PC-3 (cell line): ENCODE data around the gene CPT1C. TPM values are rescaled to one million over a fixed set of nuclear protein-coding genes. Genes with fewer than 3 reads are reported as not detected.

Source experiments
- ATAC-seq: fragments of 200-7000 bp; cut with Tn5 transposase; 2 replicates; pipeline ENCODE4 v1.9.1; 2020; ENCODE audit warnings: mild to moderate bottlenecking, moderate library complexity
- BruUV-seq: library from RNA; stranded (reverse); fragments of 400-500 nt; replicated peaks from 2 replicates; lab custom pipeline; 2021; lab: Mats Ljungman, UMichigan
- CTCF ChIA-PET: fragments of 300-600 bp; sonication (Branson Sonifier 250); formaldehyde crosslinking; loops from one replicate; lab custom pipeline; 2022; ENCODE audit warnings: antibody characterized with exemption; lab: Charles Lee
- POLR2A ChIA-PET: fragments of 300-600 bp; sonication (Branson Sonifier 250); formaldehyde crosslinking; loops from one replicate; lab custom pipeline; 2022; ENCODE audit warnings: antibody characterized with exemption; ENCODE audit not compliant: unreplicated experiment; lab: Charles Lee
- DNase-seq: peaks from one replicate; pipeline ENCODE4 v3.0.0-alpha.2; 2015
- H2AFZ ChIP-seq: fragments of 300-600 bp; sonication (generic); 2 replicates; pipeline ENCODE4 v1.6.0; 2016; ENCODE audit warnings: antibody characterized with exemption, low read length
- H3F3A ChIP-seq: fragments of 300-600 bp; sonication (generic); one replicate; pipeline ENCODE4 v1.6.0; 2017; ENCODE audit warnings: antibody characterized with exemption, low read length, control low read depth, mild to moderate bottlenecking; ENCODE audit not compliant: unreplicated experiment
- H3K27ac ChIP-seq: fragments of 300-600 bp; sonication (generic); 2 replicates; pipeline ENCODE4 v1.5.1; 2016; ENCODE audit warnings: mild to moderate bottlenecking, low read length
- H3K27me3 ChIP-seq: fragments of 300-600 bp; sonication (generic); 2 replicates; pipeline ENCODE4 v1.6.1; 2016; ENCODE audit warnings: low read length, mixed read lengths
- H3K36me3 ChIP-seq: fragments of 300-600 bp; sonication (generic); 2 replicates; pipeline ENCODE4 v1.6.1; 2016; ENCODE audit warnings: low read depth, mixed run types, low read length, mixed read lengths
- H3K4me1 ChIP-seq: fragments of 300-600 bp; sonication (generic); 2 replicates; pipeline ENCODE4 v1.5.1; 2016; ENCODE audit warnings: low read length; ENCODE audit not compliant: insufficient read depth
- H3K4me2 ChIP-seq: fragments of 300-600 bp; sonication (generic); 2 replicates; pipeline ENCODE4 v1.6.0; 2016; ENCODE audit warnings: low read length
- H3K4me3 ChIP-seq: fragments of 300-600 bp; sonication (generic); 2 replicates; pipeline ENCODE4 v1.5.1; 2016; ENCODE audit warnings: mild to moderate bottlenecking, low read length, mixed read lengths
- H3K79me2 ChIP-seq: fragments of 300-600 bp; sonication (generic); 2 replicates; pipeline ENCODE4 v1.6.1; 2017; ENCODE audit warnings: low read length, mixed read lengths
- H3K9ac ChIP-seq: fragments of 300-600 bp; sonication (generic); 2 replicates; pipeline ENCODE4 v1.6.0; 2016; ENCODE audit warnings: mild to moderate bottlenecking, low read length
- H3K9me2 ChIP-seq: fragments of 300-600 bp; sonication (generic); replicated peaks from 2 replicates; pipeline ENCODE4 v1.6.1; 2016; ENCODE audit warnings: mixed run types, low read length, mixed read lengths
- H3K9me3 ChIP-seq: fragments of 300-600 bp; sonication (generic); 2 replicates; pipeline ENCODE4 v1.6.1; 2016; ENCODE audit warnings: low read length, mixed read lengths
- H4K20me1 ChIP-seq: fragments of 300-600 bp; sonication (generic); 2 replicates; pipeline ENCODE4 v1.6.1; 2016; ENCODE audit warnings: low read length, mixed read lengths
- CTCF ChIP-seq: fragments of 300-600 bp; sonication (generic); conservative IDR thresholded peaks from 2 replicates; pipeline ENCODE4 v1.5.1; 2017; ENCODE audit warnings: antibody characterized with exemption, low read depth, mild to moderate bottlenecking, low read length
- EZH2 ChIP-seq: fragments of 300-600 bp; sonication (generic); IDR thresholded peaks from one replicate; pipeline ENCODE4 v1.6.1; 2017; ENCODE audit warnings: antibody characterized with exemption, mild to moderate bottlenecking, low read length; ENCODE audit not compliant: unreplicated experiment
- EZH2phosphoT487 ChIP-seq: fragments of 300-600 bp; sonication (generic); IDR thresholded peaks from 2 replicates; pipeline ENCODE4 v1.6.1; 2018; ENCODE audit warnings: mild to moderate bottlenecking, antibody characterized with exemption, low read length, borderline replicate concordance
- intact Hi-C: fragments of 100-400 bp; cut with micrococcal nuclease; formaldehyde crosslinking; loops from 2 replicates; pipeline ENCODE4 v1.9.0; 2023
- total RNA-seq: library from RNA; depleted of rRNA; stranded (reverse); fragments of >200 nt; gene quantifications from 2 replicates; pipeline ENCODE4 v1.2.3, GENCODE V29; 2014

The CPT1C gene
- total RNA-seq, 1 experiment from 2014 or later = 11.5 TPM

GRCh38 chr19:49672131-49672919 lies 18.6 kb upstream of the CPT1C start:
- Histone ChIP-seq H4K20me1 (peaks cover 1% of the 10 kb centered on the region; the same call in 1 of the 2 replicates), H3K4me3 (no peak overlapping the region), H3K36me3 (peaks cover 11% of the 10 kb centered on the region), H3K27ac (no peak overlapping the region), H3K9me3 (no peaks in the 10 kb centered on the region), H3K9me2 (no peaks in the 10 kb centered on the region), H2AFZ (peak overlapping the region; percentile 10), H3K4me2 (peak overlapping the region; percentile 21), H3K79me2 (peaks cover 9% of the 10 kb centered on the region), H3K4me1 (peaks cover 14% of the 10 kb centered on the region), H3K27me3 (no peaks in the 10 kb centered on the region), H3K9ac (no peak overlapping the region), H3F3A (no peaks in the 10 kb centered on the region)
- TF ChIP-seq EZH2phosphoT487 = no peak
- TF ChIP-seq CTCF = peak; percentile 98
- intact Hi-C loops = no loop called here
- BruUV-seq = no TSS peak
- ChIA-PET POLR2A (no interaction called here), CTCF (interaction anchor here (0.5 kb wide), 1 partner anchor 239 kb away, joined by 6 read pairs; no protein-coding TSS in a partner anchor)
- DNase-seq = peak; percentile 82
- peak; percentile 25 for ATAC-seq

- H2AFZ ChIP-seq = peak overlapping the region; percentile 80
- H3K9me2 ChIP-seq = no peaks in the 10 kb centered on the region
- H4K20me1 ChIP-seq = peaks cover 29% of the 10 kb centered on the region
- no peak for TF ChIP-seq CTCF
- no peak for TF ChIP-seq EZH2
- H3K27ac ChIP-seq = peak overlapping the region; percentile 53
- H3K4me1 ChIP-seq = peaks cover 26% of the 10 kb centered on the region
- H3F3A ChIP-seq = no peaks in the 10 kb centered on the region
- DNase-seq = peak; percentile 86
- H3K27me3 ChIP-seq = no peaks in the 10 kb centered on the region
- H3K9me3 ChIP-seq = no peaks in the 10 kb centered on the region
- H3K79me2 ChIP-seq = peaks cover 42% of the 10 kb centered on the region
- H3K4me3 ChIP-seq = peak overlapping the region; percentile 55
- peak; percentile 10 for ATAC-seq
- BruUV-seq = TSS peak; percentile 97
- H3K36me3 ChIP-seq = peaks cover 14% of the 10 kb centered on the region
- H3K4me2 ChIP-seq = peak overlapping the region; percentile 72
- CTCF ChIA-PET = interaction anchor here (0.6 to 0.9 kb wide), 3 partner anchors 36 to 347 kb away, joined by 3 to 4 read pairs (median 4); partner anchors contain the start of gene RRAS
- POLR2A ChIA-PET = interaction anchor here (0.5 to 2.6 kb wide), 5 partner anchors 16 to 96 kb away, joined by 4 to 21 read pairs (median 7); partner anchors contain the start of genes NOSIP, RRAS and SCAF1
- intact Hi-C loops = loop anchor here (1.0 to 5.0 kb wide), 6 partner anchors 11 to 201 kb away; partner anchors contain the start of genes AKT1S1, BCL2L12, IRF3 and PRR12
- peak overlapping the region; percentile 74 for H3K9ac ChIP-seq
Measured at GRCh38 chr19:49676136-49676783, 14.7 kb upstream of the CPT1C start.
